Left lung (tissue), 10 donors: ENCODE results near the gene TGM4. TPM values are rescaled to one million over a fixed set of nuclear protein-coding genes. Genes with fewer than 3 reads are reported as not detected.
A peak's percentile ranks its signal among the peaks of the same experiment; 100 is the strongest.

Experiments
- ATAC-seq: fragments of 200-7000 bp; cut with Tn5 transposase; one replicate; pipeline ENCODE4 v1.9.1; 2020; ENCODE audit warnings: moderate library complexity
- DNase-seq, 4 donors: peaks; one replicate each; pipeline ENCODE4 v3.0.0-alpha.2; 2013 to 2020
- H3K27ac ChIP-seq, 2 donors: fragments of 200-600 bp; sonication (generic) in 1 of 2; one replicate each; pipeline versions ENCODE4 v1.5.0 to v1.8.0; 2020 to 2021
- H3K27me3 ChIP-seq, 2 donors: fragments of 200-600 bp; sonication (generic) in 1 of 2; one replicate each; pipeline versions ENCODE4 v1.5.0 to v1.8.0; 2020 to 2021
- H3K36me3 ChIP-seq, 2 donors: fragments of 200-600 bp; sonication (generic) in 1 of 2; one replicate each; pipeline versions ENCODE4 v1.5.0 to v1.8.0; 2020 to 2021
- H3K4me1 ChIP-seq, 2 donors: fragments of 200-600 bp; one replicate each; pipeline ENCODE4 v1.8.0; 2021
- H3K4me3 ChIP-seq, 2 donors: fragments of 200-600 bp; sonication (generic) in 1 of 2; one replicate each; pipeline versions ENCODE4 v1.5.0 to v1.8.0; 2020 to 2021; ENCODE audit warnings: mild to moderate bottlenecking in 1 of 2
- H3K9me3 ChIP-seq, 2 donors: fragments of 200-600 bp; sonication (generic) in 1 of 2; one replicate each; pipeline versions ENCODE4 v1.5.0 to v1.8.0; 2020 to 2021
- CTCF ChIP-seq, 2 donors: fragments of 200-600 bp; sonication (generic) in 1 of 2; IDR thresholded peaks; one replicate each; pipeline versions ENCODE4 v1.5.0 to v1.8.0; 2021; ENCODE audit warnings: antibody characterized with exemption in 2 of 2
- intact Hi-C, 2 donors: fragments of 100-400 bp; cut with DNase I; formaldehyde crosslinking; loops; one replicate each; pipeline versions ENCODE4 v1.11.2 to v1.14.2; 2022
- polyA plus RNA-seq, 6 donors: library from polyadenylated mRNA; unstranded; fragments of 120-200 nt; gene quantifications; one replicate each; pipeline ENCODE4 v1.2.1, GENCODE V29; 2013; ENCODE audit not compliant: insufficient read length in 6 of 6
- total RNA-seq, 2 donors: library from RNA; stranded (reverse); fragmentation: NEBNext Ultra II Directional; extraction: Animal tissue kit (Norgen Biotek cat#: 25700); gene quantifications; one replicate each; pipeline ENCODE4 v1.2.1, GENCODE V29; 2021
- donor health status: DM: no; HTN: yes; CAD: no.
- donor health status: DM: no; HTN: no; CAD: no.

Gene TGM4
- total and polyA plus RNA-seq, 8 donors, result 0.06 to 0.14 (median 0.06) TPM; not detected in 3

GRCh38 chr3:44926172-44926571 is 51.8 kb downstream of the TGM4 start:
- no peak for ATAC-seq
- intact Hi-C loops, result no loop called here

GRCh38 chr3:44926921-44927320 is 52.5 kb downstream of the TGM4 start:
- intact Hi-C loops, result no loop called here
- Histone ChIP-seq H3K4me1 (no peaks in the 10 kb centered on the region), H3K27ac (no peak overlapping the region), H3K9me3 (no peaks in the 10 kb centered on the region), H3K36me3 (peaks cover 0 to 89% of the 10 kb centered on the region in 2 donors), H3K27me3 (no peaks in the 10 kb centered on the region), H3K4me3 (no peak overlapping the region)
- no peak for TF ChIP-seq CTCF (IDR thresholded peaks at IDR 0.05)
- peak; percentile 68 for ATAC-seq
- peak in 1 of 4 donors; percentile 10 for DNase-seq

More at GRCh38 chr3:44926172-44926571, 51.8 kb downstream of the TGM4 start:
- no peak for DNase-seq
- no peak overlapping the region for H3K27ac ChIP-seq
- no peaks in the 10 kb centered on the region for H3K9me3 ChIP-seq
- peaks cover 0 to 88% of the 10 kb centered on the region in 2 donors for H3K36me3 ChIP-seq
- H3K4me1 ChIP-seq, result no peaks in the 10 kb centered on the region
- H3K4me3 ChIP-seq, result no peak overlapping the region
- H3K27me3 ChIP-seq, result no peaks in the 10 kb centered on the region
- no peak for TF ChIP-seq CTCF (IDR thresholded peaks at IDR 0.05)

GRCh38 chr3:44927371-44927770 is 53.0 kb downstream of the TGM4 start:
- no peak for TF ChIP-seq CTCF (IDR thresholded peaks at IDR 0.05)
- intact Hi-C loops, result no loop called here
- peak in 1 of 4 donors; percentile 27 for DNase-seq
- Histone ChIP-seq H3K27ac (no peak overlapping the region), H3K36me3 (peaks cover 0 to 89% of the 10 kb centered on the region in 2 donors), H3K9me3 (no peaks in the 10 kb centered on the region), H3K4me1 (no peaks in the 10 kb centered on the region), H3K4me3 (no peak overlapping the region), H3K27me3 (no peaks in the 10 kb centered on the region)
- no peak for ATAC-seq

- ATAC-seq, result no peak
- H3K27me3 ChIP-seq, result no peaks in the 10 kb centered on the region
- peaks cover 0 to 6% of the 10 kb centered on the region in 2 donors for H3K4me1 ChIP-seq
- TF ChIP-seq CTCF (IDR thresholded peaks at IDR 0.05), result no peak
- peaks cover 0 to 94% of the 10 kb centered on the region in 2 donors for H3K36me3 ChIP-seq
- intact Hi-C loops, result no loop called here
- DNase-seq, result no peak
- H3K4me3 ChIP-seq, result no peak overlapping the region
- H3K27ac ChIP-seq, result no peak overlapping the region
- no peaks in the 10 kb centered on the region for H3K9me3 ChIP-seq
Measured at GRCh38 chr3:44929782-44930181, 55.4 kb downstream of the TGM4 start.

- peak; percentile 29 for ATAC-seq
- H3K36me3 ChIP-seq, result peaks cover 0 to 86% of the 10 kb centered on the region in 2 donors
- TF ChIP-seq CTCF (IDR thresholded peaks at IDR 0.05), result no peak
Measured at GRCh38 chr3:44930911-44931310, 56.5 kb downstream of the TGM4 start.

More at GRCh38 chr3:44930911-44931310, 56.5 kb downstream of the TGM4 start:
- intact Hi-C loops, result no loop called here
- Histone ChIP-seq H3K4me1 (peaks cover 0 to 6% of the 10 kb centered on the region in 2 donors), H3K27ac (no peak overlapping the region), H3K27me3 (no peaks in the 10 kb centered on the region), H3K9me3 (no peaks in the 10 kb centered on the region), H3K4me3 (no peak overlapping the region)
- DNase-seq, result no peak
